Vagina (tissue), 2 donors: ENCODE results near the gene HK2. TPM values are rescaled to one million over a fixed set of nuclear protein-coding genes. Genes with fewer than 3 reads are reported as not detected.

Experiments
- DNase-seq, 2 donors: peaks; one replicate each; pipeline ENCODE4 v3.0.0-alpha.2; 2017; ENCODE audit errors: extremely low spot score in 2 of 2
- H3K27ac ChIP-seq: fragments of 200-600 bp; sonication (generic); one replicate; pipeline ENCODE4 v1.5.1; 2019
- H3K27me3 ChIP-seq: fragments of 200-600 bp; sonication (generic); one replicate; pipeline ENCODE4 v1.5.1; 2019
- H3K36me3 ChIP-seq, 2 donors: fragments of 200-600 bp; sonication (generic); one replicate each; pipeline ENCODE4 v1.5.1; 2017 to 2019
- H3K4me1 ChIP-seq: fragments of 200-600 bp; sonication (generic); one replicate; pipeline ENCODE4 v1.5.1; 2019
- H3K4me3 ChIP-seq, 2 donors: fragments of 200-600 bp; sonication (generic); 1 replicate in 1 of 2; 2 replicates in 1 of 2; pipeline ENCODE4 v1.5.1; 2016 to 2019
- H3K9me3 ChIP-seq: fragments of 200-600 bp; sonication (generic); one replicate; pipeline ENCODE4 v1.5.1; 2019
- POLR2A ChIP-seq, 2 donors: fragments of 450-650 bp; IDR thresholded peaks; one replicate each; pipeline ENCODE4 v1.6.1; 2017; ENCODE audit warnings: antibody characterized with exemption in 2 of 2, mild to moderate bottlenecking in 2 of 2, moderate library complexity in 2 of 2
- POLR2AphosphoS5 ChIP-seq, 2 donors: sonication (generic); formaldehyde crosslinking; IDR thresholded peaks; one replicate each; pipeline ENCODE4 v1.9.0; 2017; ENCODE audit warnings: antibody characterized with exemption in 2 of 2, mild to moderate bottlenecking in 2 of 2, low read depth in 1 of 2; ENCODE audit not compliant: insufficient read depth in 1 of 2
- intact Hi-C: fragments of 100-400 bp; cut with DNase I; formaldehyde crosslinking; loops from one replicate; pipeline ENCODE4 v1.15.1; 2023
- total RNA-seq: library from RNA; depleted of rRNA; stranded (reverse); fragments of >200 nt; gene quantifications from one replicate; pipeline ENCODE4 v1.2.3, GENCODE V29; 2016
- TF ChIP-seq, protein P1 (sequence below), 3 experiments: fragments of 450-650 bp in 2 of 3; fragments of 200-600 bp in 1 of 3; sonication (generic) in 1 of 3; IDR thresholded peaks; one replicate each; pipeline ENCODE4 v1.5.1; 2017 to 2019; ENCODE audit warnings: antibody characterized with exemption in 3 of 3, mild to moderate bottlenecking in 2 of 3, moderate library complexity in 2 of 3

HK2 gene
- total RNA-seq, 1 donor from 2014 or later, result 5.4 TPM

DNA sequence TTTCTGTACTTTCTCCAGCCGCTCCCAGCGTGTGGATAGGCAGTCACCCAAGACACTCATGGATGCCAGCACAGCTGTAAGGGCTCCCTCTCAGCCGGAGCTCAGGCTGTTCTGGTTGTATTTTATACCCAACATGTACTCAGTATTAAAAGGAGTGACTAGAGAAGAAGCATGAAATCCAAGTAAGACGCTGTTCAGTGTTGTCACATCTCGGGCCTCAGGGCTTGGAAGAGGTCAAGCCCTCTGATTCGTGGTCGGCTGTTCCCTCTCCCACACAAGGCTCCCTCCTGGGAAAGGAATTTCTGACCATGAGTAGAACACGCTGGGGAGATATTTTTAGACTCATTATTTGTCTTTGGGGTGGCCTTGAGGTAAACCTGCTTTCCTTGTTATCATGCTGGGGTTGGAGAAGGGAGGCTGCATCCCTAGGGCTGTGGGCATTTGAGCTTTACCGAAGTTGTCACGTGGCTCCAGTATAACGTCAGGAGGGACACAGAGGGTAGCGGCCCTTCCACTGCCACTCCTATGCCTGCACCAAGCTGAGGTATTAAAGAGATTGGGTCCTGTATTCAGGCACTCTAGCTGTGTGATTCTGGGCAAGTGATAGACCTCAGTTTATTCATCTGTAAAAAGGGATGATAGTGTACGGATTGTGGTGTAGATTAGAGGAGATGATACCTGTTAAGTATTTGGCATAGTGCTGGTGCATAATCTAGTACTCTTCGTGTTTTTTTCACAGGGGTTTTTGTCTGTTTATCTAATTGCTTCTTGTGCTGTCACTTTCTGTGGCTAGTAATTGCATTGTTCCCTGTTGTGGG, 34.1 kb downstream of the HK2 start:
- Histone ChIP-seq H3K4me1 (no peaks in the 10 kb centered on the region), H3K4me3 (no peak overlapping the region), H3K27ac (no peak overlapping the region), H3K9me3 (no peaks in the 10 kb centered on the region), H3K27me3 (no peaks in the 10 kb centered on the region), H3K36me3 (no peaks in the 10 kb centered on the region)
- DNase-seq, result no peak
- intact Hi-C loops, result no loop called here
- TF ChIP-seq POLR2AphosphoS5 (IDR thresholded peaks at IDR 0.05; ENCODE audit: insufficient read depth in 1 of 2, low read depth in 1 of 2) (no peak), POLR2A (IDR thresholded peaks at IDR 0.05) (no peak)
- TF ChIP-seq, protein P1, sequence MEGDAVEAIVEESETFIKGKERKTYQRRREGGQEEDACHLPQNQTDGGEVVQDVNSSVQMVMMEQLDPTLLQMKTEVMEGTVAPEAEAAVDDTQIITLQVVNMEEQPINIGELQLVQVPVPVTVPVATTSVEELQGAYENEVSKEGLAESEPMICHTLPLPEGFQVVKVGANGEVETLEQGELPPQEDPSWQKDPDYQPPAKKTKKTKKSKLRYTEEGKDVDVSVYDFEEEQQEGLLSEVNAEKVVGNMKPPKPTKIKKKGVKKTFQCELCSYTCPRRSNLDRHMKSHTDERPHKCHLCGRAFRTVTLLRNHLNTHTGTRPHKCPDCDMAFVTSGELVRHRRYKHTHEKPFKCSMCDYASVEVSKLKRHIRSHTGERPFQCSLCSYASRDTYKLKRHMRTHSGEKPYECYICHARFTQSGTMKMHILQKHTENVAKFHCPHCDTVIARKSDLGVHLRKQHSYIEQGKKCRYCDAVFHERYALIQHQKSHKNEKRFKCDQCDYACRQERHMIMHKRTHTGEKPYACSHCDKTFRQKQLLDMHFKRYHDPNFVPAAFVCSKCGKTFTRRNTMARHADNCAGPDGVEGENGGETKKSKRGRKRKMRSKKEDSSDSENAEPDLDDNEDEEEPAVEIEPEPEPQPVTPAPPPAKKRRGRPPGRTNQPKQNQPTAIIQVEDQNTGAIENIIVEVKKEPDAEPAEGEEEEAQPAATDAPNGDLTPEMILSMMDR (IDR thresholded peaks at IDR 0.05), result no peak

DNA sequence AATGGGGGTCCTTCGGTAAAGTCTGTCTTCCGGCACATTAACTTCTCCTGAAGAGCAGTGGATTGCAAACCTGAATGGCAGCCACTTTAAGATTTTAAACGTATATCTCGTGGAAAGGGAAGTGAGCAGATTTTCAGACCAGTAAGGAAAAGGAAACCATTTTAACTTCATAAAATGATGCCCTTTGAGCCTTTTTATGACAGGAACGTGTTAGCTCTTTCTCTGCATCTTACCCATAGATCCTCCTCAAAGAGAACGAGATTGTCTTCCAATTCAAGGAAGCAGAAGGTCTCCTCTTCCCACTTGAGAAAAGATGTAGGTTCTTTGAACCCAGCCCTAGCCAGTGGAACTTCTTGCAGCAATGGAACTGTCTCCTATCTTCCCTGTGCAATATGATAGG, 35.6 kb downstream of the HK2 start:
- Histone ChIP-seq H3K36me3 (no peaks in the 10 kb centered on the region), H3K27ac (no peak overlapping the region), H3K4me1 (no peaks in the 10 kb centered on the region), H3K4me3 (no peak overlapping the region), H3K27me3 (no peaks in the 10 kb centered on the region), H3K9me3 (no peaks in the 10 kb centered on the region)
- intact Hi-C loops, result no loop called here
- no peak for DNase-seq
- TF ChIP-seq POLR2A (IDR thresholded peaks at IDR 0.05) (no peak), POLR2AphosphoS5 (IDR thresholded peaks at IDR 0.05; ENCODE audit: insufficient read depth in 1 of 2, low read depth in 1 of 2) (no peak)
- TF ChIP-seq, protein P1 (IDR thresholded peaks at IDR 0.05), result no peak

DNA sequence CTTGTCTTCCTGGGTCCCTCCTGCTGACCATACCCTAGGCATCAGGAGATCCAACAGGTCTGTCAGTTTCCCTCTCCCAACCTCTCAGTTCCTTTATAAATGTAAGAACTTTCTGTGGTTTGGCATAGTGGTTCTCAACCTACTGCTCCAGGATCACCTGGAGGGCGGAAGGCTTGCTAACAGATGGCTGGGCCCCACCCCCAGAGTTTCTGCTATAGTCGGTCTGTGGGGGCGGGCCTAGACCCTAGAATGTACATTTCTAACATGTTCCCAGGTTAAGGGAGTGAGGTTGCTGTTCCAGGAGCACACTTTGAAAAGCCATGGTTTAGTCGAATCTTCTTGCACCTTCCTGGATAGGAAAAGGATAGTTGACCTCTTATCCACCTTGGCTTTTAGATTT, 37.0 kb downstream of the HK2 start:
- DNase-seq, result no peak
- no peaks in the 10 kb centered on the region for H3K36me3 ChIP-seq
- H3K27ac ChIP-seq, result no peak overlapping the region
- no peaks in the 10 kb centered on the region for H3K27me3 ChIP-seq
- H3K4me3 ChIP-seq, result no peak overlapping the region
- no peaks in the 10 kb centered on the region for H3K4me1 ChIP-seq
- intact Hi-C loops, result no loop called here
- no peaks in the 10 kb centered on the region for H3K9me3 ChIP-seq
- no peak for TF ChIP-seq POLR2A (IDR thresholded peaks at IDR 0.05)
- TF ChIP-seq, protein P1 (IDR thresholded peaks at IDR 0.05), result no peak
- no peak for TF ChIP-seq POLR2AphosphoS5 (IDR thresholded peaks at IDR 0.05; ENCODE audit: insufficient read depth in 1 of 2, low read depth in 1 of 2)

DNA sequence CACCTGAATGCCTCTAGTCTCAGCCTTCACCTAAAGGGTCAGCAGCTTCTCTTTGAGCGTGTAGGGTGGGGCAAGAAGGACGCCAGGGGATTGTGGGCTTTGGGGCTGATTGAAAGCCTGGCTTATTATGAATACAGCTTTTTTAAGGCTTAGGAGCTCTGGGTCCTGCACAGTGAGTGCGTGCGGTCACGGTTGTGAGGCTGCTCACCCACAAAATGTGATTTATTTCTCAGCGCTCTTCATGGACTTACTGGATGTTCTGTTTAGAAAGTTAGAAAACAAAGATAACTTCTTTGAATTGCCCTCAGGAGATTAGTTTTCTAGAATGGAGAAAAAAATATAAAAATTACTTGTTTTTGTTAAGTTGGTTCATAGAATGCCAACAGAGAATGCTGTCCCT, 37.5 kb downstream of the HK2 start:
- Histone ChIP-seq H3K36me3 (no peaks in the 10 kb centered on the region), H3K4me1 (no peaks in the 10 kb centered on the region), H3K4me3 (no peak overlapping the region), H3K27me3 (no peaks in the 10 kb centered on the region), H3K9me3 (no peaks in the 10 kb centered on the region), H3K27ac (no peak overlapping the region)
- no peak for DNase-seq
- intact Hi-C loops, result no loop called here
- TF ChIP-seq, protein P1 (IDR thresholded peaks at IDR 0.05), result no peak
- TF ChIP-seq POLR2A (IDR thresholded peaks at IDR 0.05) (no peak), POLR2AphosphoS5 (IDR thresholded peaks at IDR 0.05; ENCODE audit: insufficient read depth in 1 of 2, low read depth in 1 of 2) (no peak)

DNA sequence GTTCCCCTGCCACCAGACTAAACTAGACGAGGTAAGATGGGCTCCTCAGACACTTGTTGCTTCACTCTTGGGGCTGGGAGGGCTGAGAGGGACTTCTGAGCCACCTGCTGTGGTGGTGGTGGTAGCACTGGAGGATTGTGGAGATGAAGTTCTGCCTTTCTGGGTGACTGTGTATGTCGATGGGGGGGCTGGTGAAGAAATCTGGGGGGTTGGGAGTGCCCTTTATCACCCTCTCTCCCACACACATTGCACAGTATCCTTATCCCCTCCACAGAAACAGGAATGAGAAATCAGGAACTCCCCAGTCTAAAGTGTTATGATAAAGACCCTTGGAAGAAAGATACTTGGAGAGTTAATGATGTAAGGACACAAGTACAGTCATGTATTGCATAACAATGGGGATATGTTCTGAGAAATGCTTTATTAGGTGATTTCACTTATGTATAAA, 38.5 kb downstream of the HK2 start:
- intact Hi-C loops, result no loop called here
- Histone ChIP-seq H3K4me1 (no peaks in the 10 kb centered on the region), H3K36me3 (no peaks in the 10 kb centered on the region), H3K27ac (no peak overlapping the region), H3K27me3 (no peaks in the 10 kb centered on the region), H3K9me3 (no peaks in the 10 kb centered on the region), H3K4me3 (no peak overlapping the region)
- DNase-seq, result no peak
- TF ChIP-seq, protein P1 (IDR thresholded peaks at IDR 0.05), result no peak
- TF ChIP-seq POLR2AphosphoS5 (IDR thresholded peaks at IDR 0.05; ENCODE audit: insufficient read depth in 1 of 2, low read depth in 1 of 2) (no peak), POLR2A (IDR thresholded peaks at IDR 0.05) (no peak)
